ENCODE results near the gene ALAS1. TPM values are rescaled to one million over a fixed set of nuclear protein-coding genes. Genes with fewer than 3 reads are reported as not detected.

ALAS1 gene
- total RNA-seq, 2 experiments from 2014 or later, result 34.4 to 43.6 TPM

- no peaks in the 10 kb centered on the region for H3K9me2 ChIP-seq (ENCODE audit: insufficient read depth, low read length)
- H3K9me3 ChIP-seq (ENCODE audit: low read length), result no peaks in the 10 kb centered on the region
- no peaks in the 10 kb centered on the region for H4K20me1 ChIP-seq (ENCODE audit: insufficient read depth, low read length)
- intact Hi-C loops (cut with micrococcal nuclease; ENCODE audit: unreplicated experiment), result no loop called here
- ChIA-PET CTCF (ENCODE audit: unreplicated experiment) (interaction anchor here (0.9 to 2.0 kb wide), 4 partner anchors 8 to 191 kb away, joined by 3 to 5 read pairs (median 4); no protein-coding TSS in a partner anchor), POLR2A (no interaction called here)
- H3K4me3 ChIP-seq (ENCODE audit: low read depth, low read length, poor library complexity, severe bottlenecking), result no peak overlapping the region
- H3K4me2 ChIP-seq (ENCODE audit: low read length), result no peak overlapping the region
- H3K4me1 ChIP-seq (ENCODE audit: insufficient read depth, low read length, poor library complexity, severe bottlenecking), result peaks cover 9% of the 10 kb centered on the region
- no TSS peak for BruUV-seq (replicated peaks)
- H3K27ac ChIP-seq (ENCODE audit: low read depth, low read length, poor library complexity, severe bottlenecking), result no peak overlapping the region
- peaks cover 52% of the 10 kb centered on the region for H3K36me3 ChIP-seq (ENCODE audit: insufficient read depth, low read length)
- no peak for DNase-seq (ENCODE audit: low spot score)
- peaks cover 10% of the 10 kb centered on the region; the same call in 1 of the 2 replicates for H3K79me2 ChIP-seq (ENCODE audit: insufficient read depth, low read depth, low read length)
- TF ChIP-seq CTCF (conservative IDR thresholded peaks at IDR 0.05; ENCODE audit: low read length), result peak; percentile 34
- no peak for TF ChIP-seq EZH2phosphoT487 (IDR thresholded peaks at IDR 0.05; ENCODE audit: borderline replicate concordance, low read depth, low read length)
- H2AFZ ChIP-seq (ENCODE audit: low read length), result no peak overlapping the region
Measured at GRCh38 chr3:52232279-52233107, 34.5 kb downstream of the ALAS1 start.

GRCh38 chr3:52233108-52233591 is 35.2 kb downstream of the ALAS1 start:
- no peak; the same call in 1 of the 2 replicates for TF ChIP-seq CTCF (conservative IDR thresholded peaks at IDR 0.05; ENCODE audit: low read length)
- TF ChIP-seq EZH2phosphoT487 (IDR thresholded peaks at IDR 0.05; ENCODE audit: borderline replicate concordance, low read depth, low read length), result no peak

More at GRCh38 chr3:52233108-52233591, 35.2 kb downstream of the ALAS1 start:
- Histone ChIP-seq H3K36me3 (ENCODE audit: insufficient read depth, low read length) (peaks cover 49% of the 10 kb centered on the region), H3K4me1 (ENCODE audit: insufficient read depth, low read length, poor library complexity, severe bottlenecking) (peaks cover 16% of the 10 kb centered on the region), H3K4me3 (ENCODE audit: low read depth, low read length, poor library complexity, severe bottlenecking) (no peak overlapping the region), H3K9me3 (ENCODE audit: low read length) (no peaks in the 10 kb centered on the region), H3K27ac (ENCODE audit: low read depth, low read length, poor library complexity, severe bottlenecking) (no peak overlapping the region), H3K4me2 (ENCODE audit: low read length) (no peak overlapping the region), H3K79me2 (ENCODE audit: insufficient read depth, low read depth, low read length) (peaks cover 17% of the 10 kb centered on the region; the same call in 1 of the 2 replicates), H3K9me2 (ENCODE audit: insufficient read depth, low read length) (no peaks in the 10 kb centered on the region), H2AFZ (ENCODE audit: low read length) (no peak overlapping the region), H4K20me1 (ENCODE audit: insufficient read depth, low read length) (no peaks in the 10 kb centered on the region)
- DNase-seq (ENCODE audit: low spot score), result no peak
- CTCF ChIA-PET (ENCODE audit: unreplicated experiment), result no interaction called here
- intact Hi-C loops (cut with micrococcal nuclease; ENCODE audit: unreplicated experiment), result no loop called here
- POLR2A ChIA-PET, result interaction anchor here (0.7 kb wide), 1 partner anchor 106 kb away, joined by 4 read pairs; no protein-coding TSS in a partner anchor
- BruUV-seq (replicated peaks), result no TSS peak

Measured in OCI-LY7 (cell line).